Fibroblast of peridontal ligament (primary cell): ENCODE results near the gene PCCA.
A peak's percentile ranks its signal among the peaks of the same experiment; 100 is the strongest.
"Not testable (repeated sequence)": the region's sequence is repeated elsewhere in the genome, so short reads cannot be mapped to it uniquely, and the experiment has no call there.

Source experiments
- DNase-seq: peaks from one replicate; pipeline ENCODE4 v3.0.0-alpha.2; 2010; ENCODE audit errors: extremely low read depth

The PCCA gene

DNA sequence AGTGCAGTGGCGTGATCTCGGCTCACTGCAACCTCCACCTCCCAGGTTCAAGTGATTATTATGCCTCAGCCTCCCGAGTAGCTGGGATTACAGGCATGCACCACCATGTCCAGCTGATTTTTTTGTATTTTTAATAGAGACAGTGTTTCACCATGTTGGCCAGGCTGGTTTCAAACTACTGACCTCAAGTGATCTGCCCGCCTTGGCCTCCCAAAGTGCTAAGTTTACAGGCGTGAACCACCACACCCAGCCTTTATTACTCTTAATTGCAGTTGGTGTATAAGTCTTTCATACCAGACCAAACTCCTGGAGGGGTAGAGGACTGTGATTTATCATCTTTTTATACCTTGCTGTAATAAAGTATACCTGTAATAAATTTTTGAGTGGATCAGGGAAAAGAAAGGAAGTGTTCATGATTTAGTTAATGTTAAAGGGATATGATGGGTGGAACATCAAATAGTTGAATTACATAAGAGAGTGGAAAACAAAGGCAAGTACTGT, 52.6 kb downstream of the PCCA start:
- not testable (repeated sequence) for DNase-seq

DNA sequence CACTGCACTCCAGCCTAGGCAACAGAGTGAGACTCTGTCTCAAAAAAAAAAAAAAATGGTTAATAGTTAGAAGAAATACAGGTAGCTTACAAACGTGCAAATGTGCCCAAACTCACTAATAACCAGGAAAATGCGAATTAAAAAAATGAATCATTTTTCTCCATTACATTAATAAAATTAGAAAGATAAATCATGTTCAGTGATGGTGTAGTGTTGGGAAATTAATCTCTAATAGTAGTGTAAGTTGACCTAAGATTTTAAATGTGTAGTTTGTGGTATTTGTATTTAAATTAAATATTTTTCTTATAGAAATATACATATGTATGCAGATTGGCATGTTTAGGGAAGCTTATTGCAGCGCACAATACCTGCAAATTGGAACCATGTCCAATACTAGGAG, 57.6 kb downstream of the PCCA start:
- no peak for DNase-seq

DNA sequence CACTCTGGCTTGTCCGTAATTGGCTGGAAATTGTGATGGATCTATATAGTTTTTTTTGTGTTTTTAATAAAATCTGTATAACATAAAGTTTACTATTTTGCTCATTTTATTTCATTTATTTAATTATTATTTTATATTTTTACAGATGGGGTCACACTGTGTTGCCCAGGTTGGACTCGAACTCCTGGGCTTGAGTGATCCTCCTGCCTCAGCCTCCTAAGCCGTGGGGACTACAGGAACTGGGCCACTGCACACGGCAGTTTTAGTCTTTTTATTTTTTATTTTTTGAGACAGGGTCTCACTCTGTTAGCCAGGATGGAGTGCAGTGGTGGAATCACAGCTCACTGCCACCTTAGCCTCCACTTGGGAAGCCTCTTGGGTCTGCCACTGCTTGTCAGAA, 58.9 kb downstream of the PCCA start:
- no peak for DNase-seq

GRCh38 chr13:100148422-100148821, 59.5 kb downstream of the PCCA start:
- no peak for DNase-seq

- peak; percentile 50 for DNase-seq
These were observed 60.5 kb downstream of the PCCA start for GRCh38 chr13:100149389-100149788.

DNA sequence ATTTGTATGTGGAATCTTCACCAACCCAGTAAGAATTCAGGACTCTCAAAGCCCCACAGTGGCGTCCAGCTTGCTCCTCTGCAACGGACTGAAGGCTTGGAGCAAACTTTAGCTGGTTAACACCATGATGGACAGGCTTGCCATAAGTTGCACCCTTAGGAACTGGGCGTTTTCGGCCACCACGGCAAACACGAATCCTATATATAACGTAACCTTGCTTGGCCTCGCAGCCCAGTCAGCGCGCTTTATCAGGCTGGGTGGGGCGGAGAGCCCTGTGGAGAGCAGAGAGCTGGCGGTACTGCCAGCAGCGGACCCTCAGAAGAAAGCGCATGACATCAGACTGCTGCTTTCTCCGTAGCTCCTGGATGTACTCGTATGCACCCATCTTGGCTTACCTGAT, 61.8 kb downstream of the PCCA start:
- not testable (repeated sequence) for DNase-seq

- DNase-seq = no peak
These were observed 66.0 kb downstream of the PCCA start for GRCh38 chr13:100154842-100155416.

DNA sequence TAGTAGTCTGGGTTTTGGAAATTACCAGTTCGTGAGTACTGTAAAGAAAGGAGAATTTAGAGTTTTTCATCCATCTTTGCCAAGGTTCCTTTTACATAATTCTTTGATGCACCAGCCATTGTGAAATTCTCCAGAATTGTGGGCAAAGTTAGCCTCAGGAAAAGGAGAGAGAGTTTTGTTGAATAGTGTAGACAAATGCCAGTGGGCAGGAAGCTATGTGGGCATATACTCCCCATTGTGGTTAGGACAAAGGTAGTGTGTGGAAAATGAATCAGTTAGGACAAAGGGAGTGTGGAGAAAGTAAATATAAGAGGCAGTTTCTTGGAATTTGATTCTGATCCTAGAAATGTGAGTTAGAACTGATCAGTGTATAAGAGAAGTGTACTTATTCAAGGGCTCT, 67.9 kb downstream of the PCCA start:
- peak; percentile 55 for DNase-seq

- DNase-seq = no peak
These were observed 69.7 kb downstream of the PCCA start for GRCh38 chr13:100158569-100158968.

GRCh38 chr13:100159584-100159983, 70.7 kb downstream of the PCCA start:
- DNase-seq = no peak

DNA sequence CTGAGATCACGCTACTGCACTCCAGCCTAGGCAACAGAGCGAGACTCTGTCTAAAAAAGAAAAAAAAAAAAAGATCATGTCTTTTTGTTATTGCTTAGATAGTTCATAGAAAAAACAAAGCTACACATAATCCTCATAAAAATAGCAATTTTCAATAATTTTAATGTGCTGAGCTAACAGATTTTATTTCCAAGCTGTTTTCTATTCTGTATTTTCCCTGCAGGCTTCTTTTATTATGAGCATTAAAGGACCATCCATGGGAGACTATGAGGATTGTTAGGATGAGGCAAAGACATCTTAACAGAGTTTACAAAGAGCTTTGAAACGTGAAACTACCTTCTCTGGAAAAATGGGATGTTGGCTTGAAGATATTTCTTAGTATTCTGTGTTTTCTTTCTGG, 71.6 kb downstream of the PCCA start:
- no peak for DNase-seq

- peak; percentile 10 for DNase-seq
These were observed 74.5 kb downstream of the PCCA start for GRCh38 chr13:100163375-100163774.

DNA sequence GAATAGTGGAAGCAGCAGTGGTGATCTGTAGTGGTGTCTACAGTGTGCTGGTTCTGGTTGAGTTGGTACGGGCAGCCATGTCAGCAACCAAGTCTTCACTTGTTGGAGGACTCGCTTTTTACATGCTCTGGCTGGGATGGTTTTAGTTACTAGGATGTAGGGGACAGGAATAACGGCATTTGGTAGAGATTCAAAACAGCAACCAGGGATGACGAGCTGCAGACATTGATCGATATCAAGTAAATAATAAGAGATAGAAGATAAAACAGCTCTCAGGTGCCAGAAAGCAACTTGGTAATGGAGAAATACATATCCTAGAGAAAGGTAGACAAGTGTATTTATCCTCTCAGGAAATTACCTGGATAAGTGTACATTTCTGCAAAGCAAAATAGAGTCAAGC, 84.3 kb downstream of the PCCA start:
- no peak for DNase-seq

DNA sequence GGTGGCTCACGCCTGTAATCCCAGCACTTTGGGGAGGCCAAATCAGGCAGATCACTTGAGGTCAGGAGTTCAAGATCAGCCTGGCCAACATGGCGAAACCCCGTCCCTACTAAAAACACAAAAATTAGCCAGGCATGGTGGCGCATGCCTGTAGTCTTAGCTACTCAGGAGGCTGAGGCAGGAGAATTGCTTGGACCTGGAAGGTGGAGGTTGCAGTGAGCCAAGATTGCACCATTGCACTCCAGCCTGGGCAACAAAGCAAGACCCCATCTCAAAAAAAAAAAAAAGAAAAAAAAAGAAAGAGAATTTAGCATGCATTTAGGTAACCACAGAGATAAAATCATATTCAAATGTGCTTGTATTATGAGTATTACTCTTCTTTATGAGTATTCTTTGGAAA, 85.6 kb downstream of the PCCA start:
- not testable (repeated sequence) for DNase-seq

- peak; percentile 10 for DNase-seq
These were observed 86.3 kb downstream of the PCCA start for GRCh38 chr13:100175078-100175802.

DNA sequence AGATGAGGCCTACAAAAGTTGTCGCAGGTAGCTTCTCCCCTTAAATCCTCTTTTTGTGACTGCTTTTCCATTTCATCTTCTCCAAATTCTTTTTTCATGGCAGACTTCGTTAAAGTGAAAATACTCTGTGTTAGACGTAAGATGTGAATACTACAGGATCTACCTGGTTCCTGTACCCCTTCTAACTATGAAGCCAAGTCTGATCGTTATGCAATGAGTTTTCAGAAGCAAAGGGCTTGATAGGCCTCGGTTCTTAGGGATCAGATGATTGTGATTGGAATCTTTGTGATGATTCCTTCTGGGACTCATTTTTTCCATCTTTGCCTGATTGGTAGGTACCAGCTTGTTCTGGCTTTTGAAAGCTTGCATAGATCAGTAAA, 86.9 kb downstream of the PCCA start:
- peak; percentile 18 for DNase-seq

DNA sequence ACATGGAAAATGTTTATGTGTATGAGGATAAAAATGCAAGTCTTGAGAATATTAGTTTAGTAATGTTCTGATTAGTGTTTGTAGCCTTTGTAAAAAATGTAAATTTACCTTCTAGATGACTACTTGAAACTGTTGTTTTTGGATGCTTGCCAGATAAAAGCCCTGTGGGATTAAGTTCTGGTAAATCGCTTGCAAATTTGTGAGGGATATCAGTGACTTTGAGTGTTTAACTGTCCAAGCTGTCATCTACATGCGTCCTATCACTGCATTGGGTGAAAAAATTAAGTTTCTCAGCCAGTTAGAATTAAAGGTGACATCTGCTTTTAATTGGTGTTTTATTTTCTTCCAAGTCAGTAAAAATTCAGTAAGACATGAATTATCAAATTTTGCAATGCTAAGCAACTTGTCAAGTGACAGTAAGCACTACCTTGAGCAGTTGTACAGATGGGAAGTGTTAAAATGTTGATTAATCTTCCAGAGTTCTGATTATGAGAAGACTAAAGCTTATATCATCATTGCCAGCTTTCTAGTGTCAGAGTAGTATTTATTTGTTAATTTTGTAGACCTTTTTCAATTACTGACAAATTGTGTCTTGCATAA, 88.0 kb downstream of the PCCA start:
- peak; percentile 45 for DNase-seq

GRCh38 chr13:100178309-100178708, 89.4 kb downstream of the PCCA start:
- DNase-seq = no peak

- no peak for DNase-seq
These were observed 90.4 kb downstream of the PCCA start for GRCh38 chr13:100179276-100179675.

GRCh38 chr13:100182900-100183490, 94.1 kb downstream of the PCCA start:
- no peak for DNase-seq

DNA sequence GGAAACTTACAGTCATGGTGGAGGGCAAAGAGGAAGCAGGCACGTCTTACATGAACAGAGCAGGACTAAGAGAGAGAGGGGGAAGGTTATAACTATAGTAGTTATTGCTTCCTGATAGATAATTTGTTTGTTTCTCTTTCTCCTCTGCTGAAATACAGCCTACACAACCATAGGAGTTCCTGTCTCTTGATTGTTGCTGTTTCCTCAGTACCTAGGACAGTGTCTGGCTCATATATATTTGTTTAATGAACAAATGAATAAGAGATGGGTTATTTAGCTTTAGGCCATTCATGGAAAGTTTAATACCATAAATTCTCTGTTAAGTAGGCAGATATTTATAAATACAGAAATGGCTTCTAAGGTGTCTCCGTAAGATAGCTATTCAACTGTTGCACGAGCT, 95.2 kb downstream of the PCCA start:
- no peak for DNase-seq

GRCh38 chr13:100195568-100195967, 106.7 kb downstream of the PCCA start:
- no peak for DNase-seq

DNA sequence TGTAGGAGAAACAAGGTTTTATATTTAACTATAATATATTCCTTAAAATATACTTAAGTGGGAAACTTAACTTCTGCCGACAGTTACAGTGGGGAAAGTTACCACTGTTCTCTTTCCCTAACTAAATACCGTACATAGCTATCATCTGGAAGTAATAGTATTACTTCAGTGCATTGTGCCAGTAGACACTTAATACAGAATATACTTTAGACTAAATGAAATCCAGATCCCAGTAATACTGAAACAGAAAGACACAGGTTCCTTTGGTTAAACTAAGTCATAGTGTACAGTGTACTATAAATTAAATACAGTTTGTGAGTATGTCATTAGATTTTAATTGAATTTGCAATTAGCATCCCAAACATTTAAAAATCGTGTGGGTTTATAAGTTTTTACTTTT, 107.5 kb downstream of the PCCA start:
- DNase-seq = peak; percentile 41
